ENCODE measurements around the gene ABCA13. TPM values are rescaled to one million over a fixed set of nuclear protein-coding genes. Genes with fewer than 3 reads are reported as not detected.

ABCA13 gene
- polyA plus RNA-seq, 1 donor (not counting 4 experiments of a cell fraction or from before 2014, with no cell fraction given), result 0.76 TPM

GRCh38 chr7:48213226-48213625 lies 42.0 kb downstream of the ABCA13 start:
- H3K4me1 ChIP-seq (ENCODE audit: control insufficient read depth, extremely low read depth, insufficient read depth, low read length), result no peaks in the 10 kb centered on the region
- DNase-seq (ENCODE audit: low read depth, low spot score) (no peak), FAIRE-seq (no peak)
- H3K9me1 ChIP-seq (ENCODE audit: control insufficient read depth, extremely low read depth, insufficient read depth, low read length), result no peaks in the 10 kb centered on the region
- no peaks in the 10 kb centered on the region for H3K27me3 ChIP-seq (ENCODE audit: control insufficient read depth, extremely low read depth, insufficient read depth, low read length)
- H3K36me3 ChIP-seq (ENCODE audit: control insufficient read depth in 2 of 2, extremely low read depth in 1 of 2, insufficient read depth in 2 of 2, low read length in 2 of 2), result no peaks in the 10 kb centered on the region
- dilution Hi-C loops (cut with MboI; ENCODE audit: extremely low pct_ligation_motif_present, low sequenced_read_pairs), result no loop called here
- H3K4me2 ChIP-seq (ENCODE audit: control insufficient read depth, extremely low read depth, insufficient read depth, low read depth, low read length), result no peak overlapping the region
- TF ChIP-seq CTCF (optimal IDR thresholded peaks at IDR 0.05 in 1 of 3, IDR thresholded peaks at IDR 0.05 in 1 of 3, conservative IDR thresholded peaks at IDR 0.05 in 1 of 3; ENCODE audit: extremely low read depth in 1 of 3, insufficient read depth in 2 of 3, low read length in 3 of 3) (no peak), EZH2 (IDR thresholded peaks at IDR 0.05; ENCODE audit: low read length) (no peak)
- no peaks in the 10 kb centered on the region for H4K20me1 ChIP-seq (ENCODE audit: control insufficient read depth, extremely low read depth, insufficient read depth, low read length)
- no peak overlapping the region for H3K27ac ChIP-seq (ENCODE audit: control insufficient read depth, insufficient read depth, low read length)
- no peak overlapping the region for H3K4me3 ChIP-seq (ENCODE audit: control insufficient read depth in 2 of 3, extremely low read depth in 1 of 3, insufficient read depth in 2 of 3, low read depth in 1 of 3, low read length in 3 of 3)
- no peak overlapping the region for H3K9ac ChIP-seq (ENCODE audit: control insufficient read depth, extremely low read depth, insufficient read depth, low read length)
- H3K79me2 ChIP-seq (ENCODE audit: control insufficient read depth, insufficient read depth, low read length), result no peaks in the 10 kb centered on the region
- no peak overlapping the region for H2AFZ ChIP-seq (ENCODE audit: control insufficient read depth, low read length)
- H3K9me3 ChIP-seq (ENCODE audit: control insufficient read depth, low read depth, low read length), result no peaks in the 10 kb centered on the region

- H4K20me1 ChIP-seq (ENCODE audit: control insufficient read depth, extremely low read depth, insufficient read depth, low read length), result no peaks in the 10 kb centered on the region
- no peak overlapping the region for H3K27ac ChIP-seq (ENCODE audit: control insufficient read depth, insufficient read depth, low read length)
- no peak overlapping the region for H3K9ac ChIP-seq (ENCODE audit: control insufficient read depth, extremely low read depth, insufficient read depth, low read length)
- FAIRE-seq (no peak), DNase-seq (ENCODE audit: low read depth, low spot score) (no peak)
- dilution Hi-C loops (cut with MboI; ENCODE audit: extremely low pct_ligation_motif_present, low sequenced_read_pairs), result no loop called here
- H3K79me2 ChIP-seq (ENCODE audit: control insufficient read depth, insufficient read depth, low read length), result no peaks in the 10 kb centered on the region
- TF ChIP-seq EZH2 (IDR thresholded peaks at IDR 0.05; ENCODE audit: low read length), result no peak
- TF ChIP-seq CTCF (optimal IDR thresholded peaks at IDR 0.05 in 1 of 3, IDR thresholded peaks at IDR 0.05 in 1 of 3, conservative IDR thresholded peaks at IDR 0.05 in 1 of 3; ENCODE audit: extremely low read depth in 1 of 3, insufficient read depth in 2 of 3, low read length in 3 of 3), result no peak
- no peaks in the 10 kb centered on the region for H3K27me3 ChIP-seq (ENCODE audit: control insufficient read depth, extremely low read depth, insufficient read depth, low read length)
- no peak overlapping the region for H3K4me2 ChIP-seq (ENCODE audit: control insufficient read depth, extremely low read depth, insufficient read depth, low read depth, low read length)
- H3K9me1 ChIP-seq (ENCODE audit: control insufficient read depth, extremely low read depth, insufficient read depth, low read length), result no peaks in the 10 kb centered on the region
- no peaks in the 10 kb centered on the region for H3K4me1 ChIP-seq (ENCODE audit: control insufficient read depth, extremely low read depth, insufficient read depth, low read length)
- H3K9me3 ChIP-seq (ENCODE audit: control insufficient read depth, low read depth, low read length), result no peaks in the 10 kb centered on the region
- no peak overlapping the region for H3K4me3 ChIP-seq (ENCODE audit: control insufficient read depth in 2 of 3, extremely low read depth in 1 of 3, insufficient read depth in 2 of 3, low read depth in 1 of 3, low read length in 3 of 3)
- H3K36me3 ChIP-seq (ENCODE audit: control insufficient read depth in 2 of 2, extremely low read depth in 1 of 2, insufficient read depth in 2 of 2, low read length in 2 of 2), result no peaks in the 10 kb centered on the region
- no peak overlapping the region for H2AFZ ChIP-seq (ENCODE audit: control insufficient read depth, low read length)
Measured at GRCh38 chr7:48217266-48217665, 46.0 kb downstream of the ABCA13 start.
